Stimulated activated CD4-positive, alpha-beta T cell treated with anti-CD3 and anti-CD28 coated beads, Interleukin-15, amount 100 ng/mL, for 1 hour (primary cell): Measurements from ENCODE around the gene ZDHHC14.

Experiments
- DNase-seq, 2 donors: peaks; one replicate each; pipeline ENCODE4 v3.0.0-alpha.2; 2020; ENCODE audit warnings: low read depth in 1 of 2, low spot score in 1 of 2

The ZDHHC14 gene

DNA sequence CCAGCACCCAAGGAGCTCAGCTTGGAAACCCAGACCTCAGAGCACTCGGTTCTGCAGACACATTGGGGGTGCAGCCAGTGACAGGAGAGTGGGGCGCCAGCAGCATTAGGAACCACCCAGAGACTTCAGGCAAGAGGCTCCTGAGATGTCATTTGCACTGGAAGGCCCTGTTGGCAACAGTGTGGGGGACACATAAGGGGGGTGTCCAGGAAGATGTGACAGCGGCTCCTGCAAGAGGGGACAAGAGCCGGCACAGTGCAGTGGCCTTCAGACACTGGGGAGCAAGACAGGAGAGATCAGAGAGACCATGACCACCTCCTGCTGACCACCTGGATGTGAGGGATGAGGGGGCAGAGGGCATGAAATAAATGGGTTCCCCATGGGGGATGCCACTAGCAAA lies 235.0 kb downstream of the ZDHHC14 start:
- DNase-seq: no peak

DNA sequence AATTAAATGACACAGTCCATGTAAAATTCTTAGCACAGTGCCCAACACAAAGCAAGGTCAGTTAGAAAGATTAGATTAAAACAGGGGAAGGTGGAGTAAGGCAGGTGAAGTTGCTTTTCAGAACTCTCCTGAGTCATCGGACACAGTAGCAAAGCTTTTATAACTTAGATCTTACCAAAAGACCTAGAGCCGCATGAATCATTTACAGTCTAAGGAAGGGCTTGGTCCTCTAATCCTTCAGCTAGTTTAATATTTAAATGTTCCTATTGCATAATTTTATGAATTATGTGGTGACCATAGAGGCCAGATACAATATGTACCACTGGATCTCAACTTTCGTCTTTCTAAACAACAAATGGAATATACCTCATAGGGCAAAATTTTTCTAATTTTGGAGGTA lies 240.0 kb downstream of the ZDHHC14 start:
- no peak for DNase-seq

- no peak for DNase-seq
These were observed 240.4 kb downstream of the ZDHHC14 start for GRCh38 chr6:157621406-157621805.

GRCh38 chr6:157622427-157622826 lies 241.4 kb downstream of the ZDHHC14 start:
- DNase-seq: no peak

GRCh38 chr6:157625111-157625510 lies 244.1 kb downstream of the ZDHHC14 start:
- DNase-seq: no peak

- no peak for DNase-seq
These were observed 244.8 kb downstream of the ZDHHC14 start for GRCh38 chr6:157625764-157626163.

DNA sequence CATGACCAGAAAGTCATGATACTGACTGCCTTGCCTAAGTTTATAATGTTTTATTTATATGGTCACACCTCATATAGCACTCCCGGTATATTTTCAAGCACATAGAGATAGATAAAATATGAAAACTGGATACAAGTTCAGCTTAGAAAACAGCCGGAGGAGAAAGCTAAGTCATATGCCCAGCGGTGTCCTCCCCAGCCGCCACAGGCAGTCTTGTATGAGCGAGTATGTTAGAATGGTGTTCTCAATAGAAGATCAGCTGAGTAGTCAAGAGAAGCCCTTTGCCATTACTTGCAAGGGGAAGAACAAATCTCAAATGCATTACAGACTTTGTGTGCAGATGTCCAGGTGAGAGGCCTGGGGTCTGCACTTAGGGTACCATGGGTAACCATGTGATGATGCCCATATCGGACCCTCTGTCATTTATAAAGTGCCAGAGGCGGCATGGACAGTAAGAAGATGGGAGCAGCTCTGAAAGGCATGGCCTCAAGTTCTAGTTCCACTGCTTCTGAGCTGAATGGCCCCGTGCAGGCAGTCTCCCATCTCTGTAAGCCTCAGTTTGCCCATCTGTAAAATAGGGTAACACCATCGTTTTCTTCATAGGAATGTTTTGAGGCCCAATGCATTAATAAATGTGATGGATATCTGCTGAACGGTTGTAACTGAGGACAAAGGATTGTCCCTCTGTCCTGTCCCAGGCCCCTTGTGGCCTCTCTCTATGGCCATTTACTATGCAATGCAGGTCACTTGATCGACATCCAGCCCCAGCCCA lies 246.4 kb downstream of the ZDHHC14 start:
- DNase-seq: no peak

DNA sequence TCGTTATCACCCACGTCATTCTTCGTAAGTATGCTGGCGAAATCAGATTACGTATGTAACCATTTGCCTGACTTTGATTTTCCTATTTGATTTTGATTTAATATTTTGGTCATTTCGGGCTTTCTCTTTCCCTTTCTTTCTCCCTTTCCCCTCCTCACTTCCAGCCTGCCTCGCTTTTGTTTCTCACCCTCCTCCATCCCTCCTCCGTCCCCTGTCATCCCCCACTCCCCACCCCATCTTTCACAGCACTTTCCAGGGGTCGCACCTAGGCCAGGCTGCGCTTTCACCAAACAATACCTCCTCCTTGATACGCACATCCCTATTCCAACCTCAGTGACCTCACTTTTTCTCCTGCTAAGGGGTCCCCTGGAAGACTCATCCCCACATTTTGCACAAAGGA lies 247.5 kb downstream of the ZDHHC14 start:
- DNase-seq: no peak

- no peak for DNase-seq
These were observed 248.2 kb downstream of the ZDHHC14 start for GRCh38 chr6:157629220-157629619.

- DNase-seq: no peak
These were observed 249.6 kb downstream of the ZDHHC14 start for GRCh38 chr6:157630463-157631080.

DNA sequence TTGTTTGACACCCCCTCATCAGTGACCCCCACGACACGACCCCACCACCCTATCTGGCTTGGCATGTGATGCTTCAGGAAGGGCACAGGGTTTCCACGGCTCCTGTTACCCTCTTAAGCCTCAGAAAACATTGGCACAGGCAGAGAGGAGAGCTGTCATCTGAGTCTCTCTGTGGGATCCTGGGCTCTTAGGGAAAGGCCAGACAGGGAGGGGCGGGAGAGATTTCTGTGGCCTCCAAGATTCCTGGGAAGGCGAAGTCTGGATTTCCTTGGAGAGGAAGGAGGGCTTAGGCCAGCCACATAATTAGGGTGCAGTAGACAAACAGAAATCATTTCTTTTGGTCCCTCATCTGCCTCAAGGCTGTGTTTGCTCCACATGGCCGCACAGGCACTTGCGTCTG lies 250.4 kb downstream of the ZDHHC14 start:
- no peak for DNase-seq

DNA sequence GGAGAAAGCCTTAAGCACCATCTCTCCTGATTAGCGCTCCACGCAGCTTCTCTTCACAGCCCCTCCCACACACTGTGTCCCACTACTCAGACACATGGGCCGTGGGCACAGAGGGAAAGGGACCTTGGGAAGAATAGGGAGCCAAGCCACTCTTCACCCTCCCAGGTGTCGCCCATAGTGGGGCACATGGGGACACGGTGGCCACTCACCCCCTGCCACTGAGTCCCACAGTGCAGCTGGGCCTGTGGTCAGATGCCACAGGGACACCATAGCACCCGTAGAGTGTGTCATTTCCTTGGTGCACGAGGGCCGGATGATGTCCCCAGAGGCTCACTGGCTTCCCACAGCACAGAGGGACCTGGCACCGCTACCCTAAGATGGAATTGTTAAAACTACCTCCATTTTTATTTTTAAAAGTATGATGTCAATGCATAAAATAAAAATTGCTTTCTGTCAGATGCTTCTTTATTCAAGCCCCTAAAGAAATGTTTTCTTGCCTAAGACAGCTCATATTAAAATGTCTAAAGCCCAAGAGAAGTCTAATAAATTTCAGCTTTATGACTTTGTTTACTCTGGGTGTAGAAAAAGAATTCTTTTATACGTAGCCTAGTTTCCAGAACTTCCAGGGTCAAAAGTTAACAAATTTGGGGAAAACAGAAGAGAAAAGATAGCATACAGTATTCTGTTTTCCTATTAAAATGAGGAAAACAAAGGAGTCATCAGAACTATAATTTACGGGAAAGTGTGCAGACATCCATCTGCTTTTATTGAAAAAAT lies 251.0 kb downstream of the ZDHHC14 start:
- DNase-seq: no peak

DNA sequence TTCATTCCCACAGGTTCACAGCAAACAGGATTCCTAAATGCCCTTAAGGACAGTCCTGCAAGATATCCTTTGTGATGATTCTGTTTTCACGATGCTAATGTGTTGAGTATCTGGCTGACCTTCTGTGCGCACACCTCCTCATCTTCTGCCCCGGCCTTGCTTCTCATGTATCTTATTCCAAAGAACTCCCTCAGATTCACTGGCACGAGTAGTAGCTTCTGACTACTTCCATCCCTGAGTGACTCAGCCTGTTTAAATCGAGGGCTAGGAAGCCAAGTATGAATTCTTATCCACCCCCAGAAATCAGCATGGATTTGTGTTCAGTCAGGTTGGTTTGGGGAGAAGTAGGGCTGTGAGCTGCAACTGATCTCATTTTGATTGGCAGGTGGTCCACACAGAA lies 251.8 kb downstream of the ZDHHC14 start:
- DNase-seq: no peak

DNA sequence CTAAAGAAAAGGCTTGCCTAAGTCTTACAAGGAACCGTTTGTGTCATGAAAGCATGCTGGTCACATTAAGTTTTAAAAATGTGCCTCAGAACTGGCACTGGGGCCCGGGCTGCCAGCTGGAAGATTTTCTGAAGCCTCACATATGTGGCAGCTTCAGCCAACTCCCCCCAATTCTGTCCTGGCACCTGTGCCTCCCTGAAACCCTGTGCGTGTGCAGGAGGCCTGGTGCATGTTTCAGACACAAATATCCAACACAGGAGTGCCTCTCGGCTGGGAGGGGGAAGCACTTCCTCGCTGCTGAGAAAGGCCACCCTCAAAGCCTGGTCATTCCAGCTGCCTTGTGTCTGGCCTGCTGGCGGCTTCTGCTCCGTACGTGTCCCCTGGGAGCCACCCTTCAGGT lies 253.6 kb downstream of the ZDHHC14 start:
- no peak for DNase-seq

DNA sequence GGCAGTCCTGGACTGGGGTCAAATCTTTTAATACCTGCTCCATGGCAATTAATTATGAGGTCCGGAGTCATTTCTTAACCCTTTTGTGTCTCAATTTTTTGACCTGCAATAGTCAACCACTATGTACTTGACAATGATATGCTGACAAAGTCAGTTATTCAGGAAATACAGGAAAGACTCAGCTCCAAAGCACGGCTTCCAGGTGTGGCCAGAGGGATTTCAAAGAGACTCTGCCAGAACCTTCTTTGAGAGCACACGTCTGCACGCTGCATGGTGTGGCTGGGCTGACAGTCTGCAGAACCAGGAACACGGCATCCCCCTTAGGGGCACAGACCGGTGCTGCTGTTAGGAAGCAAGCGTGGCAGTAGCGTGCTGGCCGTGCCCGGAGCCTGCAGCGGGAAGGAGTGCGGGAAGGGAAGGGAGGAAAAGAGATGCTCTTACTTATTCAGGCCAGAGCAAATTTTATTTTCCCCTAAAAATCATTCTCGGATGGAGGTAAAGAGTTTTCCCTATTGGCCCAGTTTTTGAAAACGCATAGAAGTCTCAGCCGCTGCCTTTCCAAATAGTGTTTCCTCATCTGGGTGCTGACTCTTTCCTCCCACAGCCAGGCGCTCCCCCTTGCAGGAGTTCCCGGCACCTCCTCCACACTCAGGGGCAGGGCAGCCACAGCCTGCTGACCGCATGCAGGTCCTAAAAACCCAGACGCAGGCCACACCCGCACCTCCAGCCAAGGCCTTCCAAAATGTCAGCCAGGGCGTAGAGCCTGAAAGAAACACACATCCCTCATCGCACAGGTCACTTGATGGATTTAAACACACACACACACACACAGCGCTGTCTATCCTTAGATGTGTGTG lies 254.6 kb downstream of the ZDHHC14 start:
- no peak for DNase-seq

GRCh38 chr6:157637516-157637915 lies 256.5 kb downstream of the ZDHHC14 start:
- DNase-seq: no peak

GRCh38 chr6:157637941-157638662 lies 257.1 kb downstream of the ZDHHC14 start:
- no peak for DNase-seq

- DNase-seq: no peak
These were observed 257.8 kb downstream of the ZDHHC14 start for GRCh38 chr6:157638779-157639178.

DNA sequence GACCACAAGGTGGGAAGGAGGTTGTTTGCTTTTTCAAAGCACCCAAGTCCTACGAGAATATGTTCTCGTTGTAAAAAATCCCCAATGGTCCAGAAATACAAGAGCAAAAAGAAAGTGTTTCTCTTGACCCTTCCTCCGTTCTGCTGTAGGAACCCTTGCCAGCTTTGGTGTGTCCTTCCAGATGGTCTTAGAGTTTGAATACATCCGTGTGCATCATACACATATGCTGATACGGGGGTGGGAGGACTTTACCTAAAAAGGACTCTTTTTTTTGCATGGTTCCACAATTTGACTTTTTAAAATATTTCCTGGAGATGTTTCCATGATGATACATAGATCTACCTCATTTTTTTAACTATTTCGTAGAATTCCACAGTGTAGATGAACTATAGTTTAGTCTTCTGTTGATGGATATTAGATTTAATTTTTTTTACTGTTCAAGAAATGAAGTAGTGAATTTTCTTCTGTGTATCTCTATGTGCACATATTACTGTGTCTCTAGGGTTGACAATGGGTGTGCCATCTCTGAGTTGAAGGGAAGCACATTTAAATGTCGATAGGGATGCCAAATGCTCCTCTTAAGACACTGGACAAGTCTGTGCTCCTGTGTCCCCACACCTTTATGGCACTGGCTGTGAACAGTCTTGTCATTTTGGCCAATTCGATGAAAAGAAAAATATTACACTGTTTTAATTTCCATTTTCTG lies 259.9 kb downstream of the ZDHHC14 start:
- DNase-seq: no peak

- DNase-seq: no peak
These were observed 260.8 kb downstream of the ZDHHC14 start for GRCh38 chr6:157641837-157642236.
